Progenitor cell of endocrine pancreas (in vitro differentiated cells): ENCODE measurements around the gene SCFD1. TPM values are rescaled to one million over a fixed set of nuclear protein-coding genes. Genes with fewer than 3 reads are reported as not detected.

Source experiments
- DNase-seq: peaks from one replicate; pipeline ENCODE4 v3.0.0; 2021; ENCODE audit warnings: low spot score; ENCODE audit not compliant: unreplicated experiment
- H3K27ac Mint-ChIP-seq: 2 replicates; pipeline ENCODE4 v1.8.0; 2021; ENCODE audit warnings: mild to moderate bottlenecking, moderate library complexity, mixed read lengths
- H3K27me3 Mint-ChIP-seq: 2 replicates; pipeline ENCODE4 v1.8.0; 2021; ENCODE audit warnings: mixed read lengths
- H3K36me3 Mint-ChIP-seq: 2 replicates; pipeline ENCODE4 v1.8.0; 2022; ENCODE audit warnings: mixed read lengths; ENCODE audit not compliant: insufficient read depth
- H3K4me1 Mint-ChIP-seq: 2 replicates; pipeline ENCODE4 v1.8.0; 2021; ENCODE audit warnings: low read depth, mixed read lengths
- H3K4me3 Mint-ChIP-seq: 2 replicates; pipeline ENCODE4 v1.8.0; 2021; ENCODE audit warnings: low read depth, mild to moderate bottlenecking, moderate library complexity, mixed read lengths
- H3K9me3 Mint-ChIP-seq: 2 replicates; pipeline ENCODE4 v1.8.0; 2021; ENCODE audit warnings: low read depth, mixed read lengths
- total RNA-seq: library from RNA; stranded (reverse); gene quantifications from 2 replicates; pipeline ENCODE4 v1.2.1, GENCODE V29; 2021
- TF ChIP-seq, protein P1 (sequence below): fragments of 200-600 bp; sonication (generic); IDR thresholded peaks from one replicate; pipeline ENCODE4 v1.5.0; 2021; ENCODE audit warnings: antibody characterized with exemption, mild to moderate bottlenecking; ENCODE audit not compliant: unreplicated experiment

Gene SCFD1
- total RNA-seq, 1 donor from 2014 or later: 97.6 TPM

GRCh38 chr14:30657050-30657449 lies 34.9 kb downstream of the SCFD1 start:
- TF ChIP-seq, protein P1, sequence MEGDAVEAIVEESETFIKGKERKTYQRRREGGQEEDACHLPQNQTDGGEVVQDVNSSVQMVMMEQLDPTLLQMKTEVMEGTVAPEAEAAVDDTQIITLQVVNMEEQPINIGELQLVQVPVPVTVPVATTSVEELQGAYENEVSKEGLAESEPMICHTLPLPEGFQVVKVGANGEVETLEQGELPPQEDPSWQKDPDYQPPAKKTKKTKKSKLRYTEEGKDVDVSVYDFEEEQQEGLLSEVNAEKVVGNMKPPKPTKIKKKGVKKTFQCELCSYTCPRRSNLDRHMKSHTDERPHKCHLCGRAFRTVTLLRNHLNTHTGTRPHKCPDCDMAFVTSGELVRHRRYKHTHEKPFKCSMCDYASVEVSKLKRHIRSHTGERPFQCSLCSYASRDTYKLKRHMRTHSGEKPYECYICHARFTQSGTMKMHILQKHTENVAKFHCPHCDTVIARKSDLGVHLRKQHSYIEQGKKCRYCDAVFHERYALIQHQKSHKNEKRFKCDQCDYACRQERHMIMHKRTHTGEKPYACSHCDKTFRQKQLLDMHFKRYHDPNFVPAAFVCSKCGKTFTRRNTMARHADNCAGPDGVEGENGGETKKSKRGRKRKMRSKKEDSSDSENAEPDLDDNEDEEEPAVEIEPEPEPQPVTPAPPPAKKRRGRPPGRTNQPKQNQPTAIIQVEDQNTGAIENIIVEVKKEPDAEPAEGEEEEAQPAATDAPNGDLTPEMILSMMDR: no peak
- H3K4me1 Mint-ChIP-seq: peaks cover 3% of the 10 kb centered on the region
- H3K27ac Mint-ChIP-seq: no peak overlapping the region
- H3K36me3 Mint-ChIP-seq: peaks cover 17% of the 10 kb centered on the region
- no peaks in the 10 kb centered on the region for H3K27me3 Mint-ChIP-seq
- H3K9me3 Mint-ChIP-seq: no peaks in the 10 kb centered on the region
- no peak for DNase-seq
- no peak overlapping the region for H3K4me3 Mint-ChIP-seq

DNA sequence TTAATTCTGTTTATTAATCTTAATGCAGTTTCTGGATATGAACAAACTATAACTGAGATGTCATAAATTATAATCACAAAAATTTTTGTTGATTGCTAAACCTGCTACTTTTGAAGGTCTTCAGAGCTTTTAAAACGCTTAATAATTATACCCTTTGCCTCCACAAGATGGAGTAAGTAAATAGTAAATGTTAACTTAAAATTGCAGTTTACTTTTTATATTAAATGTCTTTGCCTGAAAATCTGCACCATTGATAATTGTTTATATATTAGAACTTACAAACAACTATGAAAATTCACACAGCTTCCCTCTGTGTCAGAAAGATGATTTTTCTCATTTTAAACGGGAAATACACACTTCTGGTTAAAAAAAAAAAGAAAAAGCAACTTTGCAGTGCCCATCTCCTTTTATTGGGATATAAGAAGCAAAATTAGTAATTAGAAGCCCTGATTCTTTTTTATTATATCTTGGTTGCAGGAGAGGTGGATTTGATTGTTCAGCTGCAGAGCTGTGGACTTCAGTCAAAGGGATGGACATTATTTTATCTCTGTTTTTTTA lies 35.6 kb downstream of the SCFD1 start:
- no peak overlapping the region for H3K27ac Mint-ChIP-seq
- H3K4me3 Mint-ChIP-seq: no peak overlapping the region
- peaks cover 3% of the 10 kb centered on the region for H3K4me1 Mint-ChIP-seq
- no peak for DNase-seq
- no peaks in the 10 kb centered on the region for H3K27me3 Mint-ChIP-seq
- TF ChIP-seq, protein P1: peak; percentile 44
- H3K9me3 Mint-ChIP-seq: no peaks in the 10 kb centered on the region
- peaks cover 22% of the 10 kb centered on the region for H3K36me3 Mint-ChIP-seq

GRCh38 chr14:30658645-30659044 lies 36.5 kb downstream of the SCFD1 start:
- peaks cover 3% of the 10 kb centered on the region for H3K4me1 Mint-ChIP-seq
- no peak overlapping the region for H3K27ac Mint-ChIP-seq
- TF ChIP-seq, protein P1: no peak
- H3K4me3 Mint-ChIP-seq: no peak overlapping the region
- H3K27me3 Mint-ChIP-seq: no peaks in the 10 kb centered on the region
- H3K9me3 Mint-ChIP-seq: no peaks in the 10 kb centered on the region
- peaks cover 25% of the 10 kb centered on the region for H3K36me3 Mint-ChIP-seq
- no peak for DNase-seq

DNA sequence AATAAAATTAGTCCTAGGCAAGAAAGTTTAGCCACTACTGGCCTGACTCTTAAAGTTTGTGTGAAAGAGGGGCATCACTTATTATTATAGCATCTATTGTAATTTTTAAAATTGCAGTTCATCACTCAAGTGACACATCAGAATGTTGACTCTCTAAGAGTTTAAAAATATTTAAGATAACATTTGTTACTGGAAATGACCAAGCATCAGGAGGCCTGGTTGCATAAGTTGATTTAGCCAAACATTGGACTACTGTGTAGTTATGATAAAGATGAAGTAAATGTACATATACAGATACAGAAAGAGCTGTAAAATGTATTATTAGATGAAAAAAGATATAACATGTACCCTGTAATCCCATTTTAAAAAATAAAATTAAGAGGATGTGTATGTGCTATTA lies 47.5 kb downstream of the SCFD1 start:
- Mint-ChIP-seq H3K27me3 (no peaks in the 10 kb centered on the region), H3K27ac (no peak overlapping the region), H3K4me1 (no peaks in the 10 kb centered on the region), H3K9me3 (peaks cover 14% of the 10 kb centered on the region), H3K4me3 (no peak overlapping the region), H3K36me3 (peaks cover 33% of the 10 kb centered on the region)
- no peak for DNase-seq
- TF ChIP-seq, protein P1: no peak

DNA sequence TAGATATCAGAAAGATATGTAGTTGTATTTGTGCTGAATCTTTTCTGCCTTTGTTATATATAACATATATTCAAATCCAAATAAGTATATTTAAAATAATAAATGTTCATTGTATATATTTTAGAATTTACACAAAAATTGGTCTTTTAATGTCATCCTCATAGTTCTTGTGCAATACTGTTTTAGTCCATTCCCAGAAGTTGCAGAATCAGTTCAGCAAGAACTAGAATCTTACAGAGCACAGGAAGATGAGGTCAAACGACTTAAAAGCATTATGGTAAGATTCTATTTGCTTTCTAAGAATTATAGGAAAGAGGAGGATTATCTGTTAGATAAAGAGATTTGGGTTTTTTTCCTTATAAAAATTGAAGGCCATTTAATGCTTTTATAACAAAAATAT lies 51.0 kb downstream of the SCFD1 start:
- no peaks in the 10 kb centered on the region for H3K27me3 Mint-ChIP-seq
- H3K27ac Mint-ChIP-seq: no peak overlapping the region
- TF ChIP-seq, protein P1: no peak
- no peak for DNase-seq
- H3K4me3 Mint-ChIP-seq: no peak overlapping the region
- no peaks in the 10 kb centered on the region for H3K9me3 Mint-ChIP-seq
- H3K36me3 Mint-ChIP-seq: peaks cover 19% of the 10 kb centered on the region
- H3K4me1 Mint-ChIP-seq: no peaks in the 10 kb centered on the region
